ENCODE data around the gene IRAK4.
"Not testable (repeated sequence)": the region's sequence is repeated elsewhere in the genome, so short reads cannot be mapped to it uniquely, and the experiment has no call there.

The IRAK4 gene

DNA sequence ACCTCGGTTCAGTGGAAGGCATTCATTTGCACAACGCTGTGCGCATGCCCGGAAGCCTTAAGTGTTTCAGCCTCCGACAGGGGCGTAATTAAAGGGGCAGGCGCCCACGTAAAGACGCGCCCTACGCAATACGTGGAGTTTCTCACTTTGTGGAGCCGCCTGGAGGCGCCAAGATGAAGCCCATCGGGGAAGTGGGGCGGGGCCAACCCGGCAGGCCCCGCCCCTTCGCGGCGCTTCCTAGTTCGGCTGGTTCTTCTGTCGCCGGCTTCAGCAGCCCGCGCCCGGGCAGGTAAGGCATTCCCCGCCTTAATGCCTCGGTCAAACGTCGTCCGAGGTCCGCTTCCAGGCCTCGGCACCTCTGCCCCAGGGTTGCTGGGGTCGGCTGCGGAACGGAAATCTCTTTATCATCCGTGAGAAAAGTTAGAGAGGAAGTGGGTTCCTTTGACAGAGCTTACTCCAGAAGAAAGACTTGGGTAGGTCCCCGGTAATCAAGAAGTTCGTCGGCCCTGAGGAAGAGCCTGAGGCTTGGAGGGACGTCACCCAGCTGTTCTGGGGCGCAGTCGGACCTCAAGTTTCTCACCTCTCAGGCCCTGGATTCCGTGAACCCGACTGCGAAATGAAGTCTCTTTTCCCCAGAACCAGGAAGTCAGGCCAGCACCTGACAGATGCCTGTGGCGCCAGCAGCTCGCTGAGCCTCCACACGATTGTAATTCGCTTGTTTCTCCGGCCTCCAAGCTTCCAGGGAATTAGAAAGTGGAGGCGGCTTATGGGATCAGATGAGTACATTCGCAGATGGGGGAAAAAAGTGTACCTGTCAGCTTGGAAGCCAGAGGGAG, at the start of gene IRAK4, which contains the start of gene PUS7L:
IRAK4 (plus strand) TSS at position 224 of the 836 bp plus-strand sequence. CDS start 9,161 bp downstream, outside the sequence.
PUS7L (minus strand) TSS at position 63 of the 836 bp plus-strand sequence. CDS start 3,545 bp downstream, outside the sequence.
- DNase-seq (ENCODE audit: low spot score), result peak; percentile 97

DNA sequence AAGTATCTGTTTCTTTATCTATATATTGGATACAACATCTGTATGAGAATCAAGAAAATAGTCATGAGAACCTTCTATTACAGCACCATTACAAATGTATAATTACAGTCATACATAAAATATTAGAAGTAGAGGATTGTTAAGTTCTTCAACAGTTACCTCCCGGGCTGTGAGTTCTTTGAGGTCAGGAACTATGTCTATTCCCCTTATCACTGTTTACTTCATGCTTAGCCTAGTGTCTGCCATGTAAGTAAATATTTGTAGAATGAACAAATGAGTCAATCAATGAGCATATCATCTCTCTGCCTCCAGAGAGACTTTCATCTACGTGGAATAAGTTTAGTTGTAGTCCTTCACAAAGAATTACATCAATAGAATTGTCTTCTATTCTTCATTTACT, 47.4 kb upstream of the IRAK4 start:
- DNase-seq (ENCODE audit: low spot score), result no peak

DNA sequence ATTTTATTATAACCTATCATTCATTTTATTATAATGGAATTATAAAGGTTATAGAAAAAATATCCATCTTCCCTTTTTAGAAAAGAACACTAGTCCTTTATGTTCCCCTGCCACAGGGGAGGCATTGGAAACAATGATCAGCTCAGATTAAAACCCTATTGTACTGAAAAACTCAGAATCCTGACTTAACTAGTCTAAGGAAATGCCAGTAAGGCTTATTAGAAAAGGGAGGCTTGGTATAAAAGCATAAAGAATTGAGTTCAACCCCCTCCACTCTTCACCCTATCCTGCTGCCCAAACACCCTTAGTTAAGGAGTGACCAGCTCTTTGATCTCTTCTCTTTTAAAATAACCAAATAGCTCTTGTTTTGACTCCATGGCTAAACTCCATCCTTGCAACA, 36.1 kb upstream of the IRAK4 start:
- DNase-seq (ENCODE audit: low spot score), result peak; percentile 4

DNA sequence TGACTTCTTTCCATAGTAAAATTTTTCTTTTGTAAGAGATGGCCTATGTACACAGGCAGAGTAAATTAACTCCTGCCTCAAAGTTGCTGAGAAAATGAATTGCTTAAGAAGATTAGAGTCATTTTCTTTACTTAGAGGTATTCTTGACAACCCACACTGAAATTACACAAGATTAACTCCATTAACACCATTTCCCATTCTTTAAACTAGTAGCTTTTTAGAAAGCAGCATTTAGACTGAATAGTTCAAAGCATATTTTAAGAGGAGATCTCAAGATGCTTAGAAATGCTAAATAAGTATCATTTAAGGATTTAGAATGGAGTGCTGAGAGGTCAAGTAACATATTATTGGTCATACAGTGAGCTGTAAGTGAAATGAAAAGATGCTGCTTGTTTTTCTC, 35.6 kb upstream of the IRAK4 start:
- DNase-seq (ENCODE audit: low spot score), result no peak

DNA sequence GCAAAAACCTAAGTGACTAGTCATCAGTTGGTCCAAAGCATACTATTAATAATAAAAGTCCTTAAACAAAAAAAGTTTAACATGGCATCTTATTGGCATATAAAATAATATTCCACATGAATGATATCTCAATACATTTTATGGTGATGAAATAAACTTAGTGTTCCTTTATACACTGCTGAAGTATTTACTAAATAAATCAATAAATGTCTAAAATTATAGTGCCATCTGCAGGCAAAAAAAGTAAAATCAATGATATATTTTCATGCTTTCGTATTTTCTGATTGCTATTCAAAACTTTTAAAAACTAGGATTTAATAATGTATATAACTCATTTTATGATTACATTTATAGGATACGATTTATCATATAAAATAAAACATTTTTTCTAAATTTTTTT, 30.6 kb upstream of the IRAK4 start:
- DNase-seq (ENCODE audit: low spot score), result no peak

DNA sequence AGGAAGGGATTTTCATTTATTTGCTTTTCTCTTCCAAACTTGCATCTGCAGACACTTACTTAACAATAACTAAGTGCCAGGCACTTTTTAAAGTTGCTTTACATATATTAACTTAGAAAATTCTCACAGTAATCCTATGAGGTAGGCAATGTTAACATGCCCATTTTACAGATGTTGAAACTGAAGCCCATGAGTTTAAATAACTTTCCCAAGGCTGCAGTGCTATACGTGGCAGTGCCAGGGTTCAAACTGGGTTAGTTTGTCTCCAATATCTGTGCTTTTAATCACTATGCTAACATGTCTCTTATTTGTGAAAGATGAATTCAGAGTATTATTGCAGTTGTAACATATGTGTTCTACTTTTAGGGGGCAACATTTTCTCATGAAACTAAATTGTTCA, 30.1 kb upstream of the IRAK4 start:
- no peak for DNase-seq (ENCODE audit: low spot score)

DNA sequence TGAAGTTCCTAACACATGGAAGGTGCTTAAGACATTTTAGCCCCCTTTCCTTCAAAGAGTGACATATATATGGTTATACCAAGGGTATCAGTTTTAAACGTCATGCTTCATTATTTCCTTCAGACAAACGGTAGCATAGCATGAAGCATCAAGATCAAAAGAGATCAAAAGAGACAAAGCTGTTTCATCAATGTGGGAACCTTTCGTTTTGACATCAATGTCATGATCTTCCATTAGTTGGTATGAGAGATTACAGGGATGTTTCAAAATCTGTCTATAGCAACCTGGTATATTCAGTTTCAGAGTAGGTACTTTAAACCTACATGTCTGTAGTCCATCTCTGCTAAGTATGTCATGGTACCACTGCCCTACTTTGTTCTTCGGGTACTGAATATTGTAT, 28.5 kb upstream of the IRAK4 start:
- no peak for DNase-seq (ENCODE audit: low spot score)

DNA sequence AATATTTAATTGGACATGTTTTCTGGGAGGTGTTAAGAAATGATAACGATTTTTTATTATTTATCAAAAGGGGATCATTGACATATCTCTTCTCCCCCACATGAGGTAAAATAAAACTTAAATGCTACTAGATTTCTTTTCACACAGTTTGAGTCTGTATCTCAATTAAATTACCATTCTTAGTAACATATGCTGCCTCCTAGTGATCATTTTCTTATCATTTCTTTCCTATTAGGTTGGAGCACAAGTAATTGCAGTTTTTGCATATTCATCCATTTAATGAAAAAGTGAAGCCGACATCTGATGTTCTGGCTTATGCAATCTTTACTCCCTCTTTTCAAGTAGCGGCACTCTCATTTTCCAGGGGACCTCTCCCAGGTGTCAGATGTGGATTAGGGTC, 25.1 kb upstream of the IRAK4 start:
- DNase-seq (ENCODE audit: low spot score), result no peak

DNA sequence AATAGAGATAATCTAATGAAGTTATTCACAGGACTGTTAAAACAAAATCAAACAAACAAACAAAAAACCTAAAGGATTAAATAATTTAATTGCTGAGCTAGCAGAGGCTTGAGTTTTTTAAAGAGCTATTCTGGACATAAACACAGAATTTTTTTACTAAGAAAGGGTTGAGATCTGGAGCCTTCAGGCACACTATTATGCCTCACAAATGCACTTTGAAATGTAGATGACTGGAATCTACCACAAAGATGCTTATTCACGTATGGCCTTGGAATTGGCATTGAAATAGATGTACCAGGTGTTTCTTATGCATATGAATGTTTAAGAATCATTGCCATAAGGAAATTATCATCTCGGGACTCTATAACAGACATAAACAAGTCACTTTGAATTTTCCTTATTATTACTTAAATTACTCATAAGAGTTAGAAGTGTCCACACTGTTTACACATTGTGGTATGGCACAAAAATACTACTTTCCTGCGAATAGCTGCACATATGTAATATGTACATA, 21.8 kb upstream of the IRAK4 start:
- DNase-seq (ENCODE audit: low spot score), result no peak

DNA sequence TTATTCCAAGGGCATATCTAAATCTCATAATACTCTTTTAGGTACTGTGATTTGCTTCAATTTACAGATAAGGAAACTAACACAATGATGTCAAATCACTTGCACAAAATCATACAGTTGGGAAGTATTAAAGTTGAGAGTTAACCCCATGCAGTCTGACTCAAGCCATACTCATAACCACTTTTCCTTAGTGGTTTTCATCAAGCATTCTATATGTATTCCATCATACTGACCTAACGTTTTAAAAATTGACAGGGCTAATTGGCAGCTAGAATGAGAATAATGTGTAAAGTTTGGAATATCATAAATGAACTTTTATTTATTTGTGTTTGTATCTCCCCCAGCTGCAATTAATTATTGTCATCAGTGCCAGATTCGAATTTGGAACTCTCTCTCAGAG, 21.1 kb upstream of the IRAK4 start:
- DNase-seq (ENCODE audit: low spot score), result no peak

DNA sequence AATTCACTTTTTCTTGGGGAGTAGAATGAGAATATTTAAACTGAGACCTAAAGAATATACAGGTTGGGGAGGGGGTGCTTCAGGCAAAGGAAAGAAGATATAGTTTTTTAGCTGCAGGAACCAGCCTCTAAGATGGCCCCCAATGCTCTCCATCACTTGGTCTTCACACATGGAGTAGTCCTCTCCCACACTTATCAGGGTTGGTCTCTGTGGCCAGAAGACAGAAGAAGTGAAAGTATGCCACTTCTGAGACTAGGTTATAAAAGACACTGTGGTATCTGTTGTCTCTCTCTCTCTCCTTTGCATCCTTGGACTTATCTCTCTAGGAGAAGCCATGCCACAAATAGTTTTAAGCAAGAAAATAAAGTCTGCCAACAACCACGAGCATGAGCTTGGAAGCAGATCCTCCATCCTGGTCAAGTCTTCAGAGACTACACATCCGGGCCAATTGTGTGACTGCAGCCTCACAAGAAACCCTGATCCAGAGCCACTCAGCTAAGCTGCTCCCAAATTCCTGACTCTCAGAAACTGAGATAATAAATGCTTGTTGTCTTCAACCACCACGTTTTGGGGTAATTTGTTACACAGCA, 18.1 kb upstream of the IRAK4 start:
- no peak for DNase-seq (ENCODE audit: low spot score)

DNA sequence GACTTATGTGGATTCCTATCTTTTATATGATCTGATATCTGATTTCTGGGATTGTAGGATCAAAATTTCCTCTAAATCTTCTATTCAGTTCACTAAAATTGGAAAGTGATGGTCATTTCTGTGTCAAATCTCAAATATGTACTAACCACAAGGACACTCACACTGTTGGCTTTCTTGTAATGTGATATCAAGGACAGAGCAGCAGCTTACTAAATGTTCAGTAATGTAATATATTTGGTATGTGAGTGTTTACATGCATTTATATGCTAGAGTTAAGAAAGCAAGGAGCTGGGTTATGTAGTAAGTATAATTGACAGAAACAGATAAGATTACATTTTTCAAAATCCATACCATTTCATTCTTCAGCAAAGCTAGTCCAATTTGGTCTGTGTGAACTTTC, 16.6 kb upstream of the IRAK4 start:
- DNase-seq (ENCODE audit: low spot score), result no peak

DNA sequence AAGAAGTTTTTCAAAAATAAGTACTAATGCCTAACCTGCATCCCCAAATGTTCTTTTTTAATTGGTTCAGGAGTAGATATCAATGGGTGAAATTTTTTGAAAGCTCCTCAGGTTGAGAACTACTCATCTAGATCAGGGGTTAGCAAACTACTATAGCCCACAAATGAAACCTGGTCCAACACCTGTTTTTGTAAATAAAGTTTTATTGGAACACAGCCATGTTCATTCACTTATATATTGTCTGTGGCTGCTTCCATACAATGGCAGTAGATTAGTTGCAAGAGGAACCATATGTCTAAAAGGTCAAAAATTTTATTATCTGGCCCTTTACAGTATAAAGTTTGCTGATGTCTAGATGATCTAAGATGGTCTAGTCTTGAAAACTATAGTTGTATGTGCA, 13.9 kb upstream of the IRAK4 start:
- no peak for DNase-seq (ENCODE audit: low spot score)

DNA sequence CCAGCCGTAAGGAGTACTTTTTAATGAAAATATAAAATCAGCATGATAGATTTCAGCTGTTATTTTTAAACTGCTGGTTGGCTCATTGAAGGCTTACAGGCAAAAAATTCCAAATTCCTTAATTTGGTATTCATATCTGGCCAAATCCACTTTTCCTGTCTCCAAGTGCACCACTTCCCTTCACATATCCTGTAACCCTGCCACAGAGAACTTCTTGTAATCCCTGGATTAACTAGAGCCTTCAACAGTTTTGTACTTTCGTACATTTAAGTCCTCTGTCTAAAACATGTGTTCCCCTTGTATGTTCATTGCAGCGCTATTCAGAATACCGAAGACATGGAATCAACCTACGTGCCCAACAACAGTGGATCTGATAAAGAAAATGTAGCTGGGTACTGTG, 9.7 kb upstream of the IRAK4 start:
- no peak for DNase-seq (ENCODE audit: low spot score)

DNA sequence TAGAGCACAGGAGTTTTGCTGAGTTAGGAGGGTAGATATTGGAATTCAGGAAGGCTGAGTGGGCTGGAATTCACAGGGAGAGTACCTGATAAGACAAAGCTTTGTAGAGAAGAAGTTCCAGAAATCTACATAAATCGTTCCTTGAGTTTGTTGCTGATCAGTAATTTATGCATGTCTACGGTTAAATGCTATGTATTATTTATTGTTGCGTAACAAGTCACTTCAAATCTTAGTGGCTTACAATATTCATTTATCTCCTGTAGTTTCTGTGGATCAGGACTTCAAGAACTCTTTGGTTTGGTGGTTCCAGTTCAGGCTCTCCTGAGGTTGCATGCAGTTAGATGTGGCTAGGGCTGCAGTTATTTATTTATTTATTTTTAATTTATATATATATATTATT, 7.9 kb upstream of the IRAK4 start:
- DNase-seq (ENCODE audit: low spot score), result no peak

DNA sequence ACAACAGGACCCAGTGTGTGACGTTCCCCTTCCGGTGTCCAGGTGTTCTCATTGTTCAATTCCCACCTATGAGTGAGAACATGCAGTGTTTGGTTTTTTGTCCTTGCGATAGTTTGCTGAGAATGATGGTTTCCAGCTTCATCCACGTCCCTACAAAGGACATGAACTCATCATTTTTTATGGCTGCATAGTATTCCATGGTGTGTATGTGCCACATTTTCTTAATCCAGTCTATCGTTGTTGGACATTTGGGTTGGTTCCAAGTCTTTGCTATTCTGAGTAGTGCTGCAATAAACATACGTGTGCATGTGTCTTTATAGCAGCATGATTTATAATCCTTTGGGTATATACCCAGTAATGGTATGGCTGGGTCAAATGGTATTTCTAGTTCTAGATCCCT, 7.4 kb upstream of the IRAK4 start:
- not testable (repeated sequence) for DNase-seq (ENCODE audit: low spot score)

DNA sequence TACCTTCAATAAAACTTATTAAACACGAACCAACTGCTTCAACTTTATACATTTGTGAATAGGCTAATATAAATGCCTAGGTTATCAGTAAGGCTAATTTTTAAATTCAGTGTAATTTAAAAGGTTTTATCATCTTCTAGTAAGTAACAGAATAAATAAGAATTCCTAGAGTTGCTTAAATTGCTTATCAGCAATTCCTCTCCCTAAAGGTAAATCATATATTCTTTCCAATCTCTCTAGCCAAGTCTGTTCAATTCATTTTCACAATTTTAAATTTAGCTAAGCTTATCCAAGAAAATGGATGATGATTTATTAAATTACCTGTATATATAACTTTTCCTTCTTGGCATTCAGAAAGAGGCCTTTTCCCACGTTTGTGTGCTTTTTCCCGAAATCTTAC, 4.7 kb upstream of the IRAK4 start:
- no peak for DNase-seq (ENCODE audit: low spot score)

DNA sequence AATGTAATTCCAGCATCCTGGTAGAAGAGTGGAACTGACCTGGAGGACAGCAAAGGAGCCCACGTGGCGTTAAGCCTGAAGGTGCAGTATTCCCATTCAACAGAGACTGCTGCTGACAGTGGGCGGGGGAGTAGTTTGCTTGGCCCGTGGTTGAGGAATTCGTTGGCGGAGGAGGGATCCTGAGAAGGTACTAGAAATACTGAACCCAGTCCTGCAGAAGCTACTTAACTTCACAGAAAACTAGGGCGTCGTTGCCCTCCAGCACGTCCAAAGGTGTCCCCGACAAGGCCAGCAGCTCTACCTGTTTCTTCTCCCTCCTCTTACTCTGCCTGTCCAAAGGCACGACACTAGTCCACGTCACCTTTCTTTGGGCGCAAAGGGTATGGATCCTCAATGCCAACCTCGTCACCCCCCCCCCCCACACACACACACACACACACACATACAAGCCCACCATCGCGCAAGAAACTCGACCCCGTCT, 464 bp upstream of the IRAK4 start:
- DNase-seq (ENCODE audit: low spot score), result peak; percentile 59

DNA sequence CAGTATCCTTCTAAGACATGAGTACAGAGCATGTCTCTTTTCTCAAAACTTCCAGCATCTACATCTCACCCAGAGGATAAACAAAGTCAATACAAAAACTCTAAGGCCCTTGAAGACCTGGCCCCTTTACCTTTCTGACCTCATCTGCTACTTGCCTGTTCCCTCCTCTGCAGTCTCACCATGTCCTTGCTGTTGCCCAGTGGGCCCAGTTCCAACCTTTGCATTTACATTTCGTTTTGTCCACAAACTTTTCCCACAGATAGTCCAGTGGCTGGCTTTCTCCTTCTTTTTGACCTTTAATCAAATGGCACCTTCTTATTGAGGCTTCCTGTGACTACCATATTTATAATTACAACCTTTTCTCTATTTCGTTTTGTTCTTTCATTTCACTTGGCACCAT, 1.6 kb downstream of the IRAK4 start:
- no peak for DNase-seq (ENCODE audit: low spot score)

DNA sequence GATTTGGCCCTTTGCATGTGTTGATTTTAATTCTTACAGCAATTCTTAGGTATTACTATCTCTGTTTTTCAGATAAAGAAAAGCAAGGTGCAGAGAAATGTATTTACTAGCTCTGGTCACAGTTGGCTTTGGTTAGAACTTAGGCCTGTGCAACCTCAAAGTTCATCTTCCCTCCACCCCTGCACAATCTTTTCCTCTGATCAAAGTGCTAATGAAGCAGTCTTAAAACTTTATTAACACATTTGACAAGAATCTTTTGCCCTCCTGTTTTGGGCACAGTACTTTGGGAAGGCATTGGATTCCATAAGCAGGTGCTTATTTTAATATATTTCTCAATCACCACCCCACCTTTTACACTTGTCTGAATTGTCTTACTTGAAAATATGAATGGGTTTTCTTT, 2.7 kb downstream of the IRAK4 start:
- DNase-seq (ENCODE audit: low spot score), result no peak

DNA sequence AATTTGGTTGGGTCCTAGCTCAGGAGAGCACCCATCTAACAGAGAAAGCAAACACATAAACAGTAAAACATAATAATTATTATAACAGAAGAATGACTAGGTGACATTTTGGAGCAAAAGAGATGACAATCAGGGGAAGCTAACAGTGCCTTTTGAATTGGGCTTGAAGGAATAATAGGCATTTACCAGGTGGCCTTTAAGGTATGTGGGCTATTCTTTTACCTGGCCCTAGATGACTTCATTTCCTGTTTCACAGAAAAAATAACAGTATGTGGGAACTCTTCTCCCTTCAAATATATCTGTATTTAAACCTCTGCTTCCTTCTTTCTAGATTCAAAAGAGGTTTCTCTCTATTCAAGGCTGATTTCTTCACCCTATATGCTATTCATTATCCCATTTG, 3.8 kb downstream of the IRAK4 start:
- DNase-seq (ENCODE audit: low spot score), result no peak

DNA sequence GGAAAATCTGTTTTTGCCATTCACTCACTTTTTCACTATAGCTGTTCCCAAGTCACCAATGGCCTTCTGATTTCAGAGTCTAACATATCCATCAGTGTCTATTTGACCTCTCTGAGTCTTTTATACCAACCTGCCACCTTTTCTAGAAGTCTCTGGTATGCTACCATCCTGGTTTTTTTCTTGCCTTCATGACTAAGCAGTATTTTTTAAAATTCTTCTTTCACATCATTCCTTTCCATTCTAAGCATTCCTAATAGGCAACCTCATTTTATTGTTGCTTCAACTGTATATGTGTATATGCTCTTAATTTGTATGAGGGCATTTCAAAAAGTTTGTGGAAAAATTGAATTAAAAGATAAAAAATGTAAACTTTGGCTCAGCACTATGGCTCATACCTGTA, 5.0 kb downstream of the IRAK4 start:
- no peak for DNase-seq (ENCODE audit: low spot score)

DNA sequence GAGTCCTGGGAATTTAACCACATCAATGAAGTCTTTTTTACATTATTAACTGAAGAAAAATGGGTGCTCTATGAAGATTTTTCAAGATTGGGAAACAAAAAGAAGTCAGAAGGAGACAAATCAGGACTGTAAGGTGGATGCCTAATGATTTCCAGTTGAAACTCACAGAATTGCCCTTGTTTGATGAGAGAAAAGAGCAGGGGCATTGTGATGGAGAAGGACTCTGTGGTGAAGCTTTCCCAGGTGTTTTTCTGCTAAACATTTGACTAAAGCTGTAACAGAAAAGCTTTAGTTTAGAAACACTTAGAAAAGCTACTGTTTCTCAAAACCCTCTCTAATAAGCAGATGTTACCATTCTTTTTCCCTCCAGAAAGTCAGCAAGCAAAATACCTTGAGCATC, 5.8 kb downstream of the IRAK4 start:
- DNase-seq (ENCODE audit: low spot score), result no peak
